HS-5 (cell line): ENCODE data around the gene PSENEN.
"Not testable (repeated sequence)": the region's sequence is repeated elsewhere in the genome, so short reads cannot be mapped to it uniquely, and the experiment has no call there.

Experiments
- DNase-seq: peaks from one replicate; pipeline ENCODE4 v3.0.0-alpha.2; 2012; ENCODE audit warnings: low read depth

PSENEN gene

DNA sequence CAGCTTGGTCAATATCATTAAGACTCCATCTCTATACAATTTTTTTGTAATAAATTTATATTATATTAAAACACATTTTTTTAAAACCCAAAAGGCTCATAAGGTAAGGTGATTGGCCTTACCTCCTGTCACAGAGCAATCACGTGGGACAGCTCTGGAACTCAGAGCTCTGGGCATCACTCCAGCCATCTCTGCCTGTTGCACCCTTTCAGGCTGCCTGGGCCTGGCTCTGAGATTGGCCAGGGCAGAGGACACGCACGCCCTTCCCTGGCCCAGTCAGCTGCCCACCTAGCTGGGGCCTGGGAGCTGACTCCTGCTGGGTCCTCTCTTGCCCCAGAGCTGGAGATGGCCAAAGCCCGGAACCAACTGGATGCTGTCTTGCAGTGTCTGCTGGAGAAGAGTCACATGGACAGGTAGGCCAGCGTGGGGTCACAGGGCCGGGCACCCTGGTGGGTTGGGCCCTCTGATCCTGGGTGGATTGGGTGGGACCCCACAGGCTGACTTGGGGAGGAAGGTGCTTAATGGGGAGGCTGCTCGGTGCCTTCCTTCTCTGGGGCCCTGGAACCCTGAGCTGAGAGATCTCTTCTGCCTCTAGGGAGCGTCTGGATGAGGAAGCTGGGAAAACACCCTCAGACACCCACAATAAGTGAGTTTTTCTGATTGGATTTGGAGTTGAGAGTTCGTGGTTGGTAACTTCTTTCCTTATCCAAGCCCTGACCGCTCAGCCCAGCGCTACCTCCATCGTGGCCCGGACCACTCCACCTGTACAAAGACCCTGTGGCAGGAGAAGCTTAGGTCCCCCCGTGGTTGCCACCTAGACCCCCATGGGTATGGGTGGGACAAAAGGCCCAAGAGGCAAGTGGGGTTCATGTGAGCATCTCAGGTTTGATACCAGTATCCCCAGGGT is 6.6 kb downstream of the PSENEN start:
- no peak for DNase-seq

DNA sequence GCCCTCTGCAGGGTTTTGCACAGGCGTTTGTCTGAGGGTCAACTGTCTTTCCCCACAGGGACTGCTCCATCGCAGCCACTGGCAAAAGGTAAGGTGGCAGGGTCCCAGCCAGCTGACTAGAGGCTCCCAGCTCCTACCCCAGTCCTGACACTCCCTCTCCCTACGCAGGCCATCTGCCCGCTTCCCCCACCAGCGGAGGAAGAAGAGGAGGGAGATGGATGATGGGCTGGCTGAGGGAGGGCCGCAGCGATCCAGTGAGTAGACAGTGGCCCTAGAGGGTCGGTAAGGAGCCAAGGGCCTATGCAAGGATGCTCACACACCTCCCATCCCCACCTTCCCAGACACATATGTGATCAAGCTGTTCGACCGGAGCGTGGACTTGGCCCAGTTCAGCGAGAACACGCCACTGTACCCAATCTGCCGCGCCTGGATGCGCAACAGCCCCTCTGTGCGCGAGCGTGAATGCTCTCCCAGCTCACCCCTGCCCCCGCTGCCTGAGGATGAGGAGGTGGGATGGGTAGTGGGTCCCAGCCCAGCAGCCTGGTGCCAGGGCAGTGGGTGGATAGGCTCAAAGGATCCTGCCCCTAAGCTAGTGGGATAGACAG is 7.4 kb downstream of the PSENEN start:
- DNase-seq = no peak

DNA sequence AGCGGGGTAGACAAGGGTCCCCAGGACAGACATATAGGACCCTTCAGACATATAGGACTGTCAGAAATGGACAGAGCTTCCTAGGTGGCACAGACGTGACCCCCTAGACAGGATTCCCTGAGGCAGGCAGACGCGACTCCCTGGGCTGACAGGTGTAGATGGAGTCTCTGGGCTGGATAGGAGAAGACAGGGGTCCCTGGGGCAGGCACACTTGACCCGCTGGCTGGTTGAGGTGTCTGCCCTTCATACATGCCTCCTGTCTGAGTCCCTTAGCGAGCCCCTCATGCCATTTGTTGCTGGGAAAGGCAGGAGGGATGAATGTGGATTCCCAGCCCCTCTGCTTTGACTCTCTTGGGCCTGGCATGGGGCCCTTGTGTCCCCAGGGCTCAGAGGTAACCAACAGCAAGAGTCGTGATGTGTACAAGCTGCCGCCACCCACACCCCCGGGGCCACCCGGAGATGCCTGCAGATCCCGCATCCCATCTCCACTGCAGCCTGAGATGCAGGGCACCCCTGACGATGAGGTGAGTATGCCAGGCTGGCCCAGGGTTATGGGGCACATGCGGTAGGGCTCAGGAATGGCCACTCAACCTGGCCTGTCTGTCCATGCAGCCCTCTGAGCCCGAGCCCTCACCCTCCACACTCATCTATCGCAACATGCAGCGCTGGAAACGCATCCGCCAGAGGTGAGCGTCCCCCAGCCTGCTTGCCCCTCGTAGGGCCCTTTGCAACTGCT is 8.4 kb downstream of the PSENEN start:
- DNase-seq = no peak

DNA sequence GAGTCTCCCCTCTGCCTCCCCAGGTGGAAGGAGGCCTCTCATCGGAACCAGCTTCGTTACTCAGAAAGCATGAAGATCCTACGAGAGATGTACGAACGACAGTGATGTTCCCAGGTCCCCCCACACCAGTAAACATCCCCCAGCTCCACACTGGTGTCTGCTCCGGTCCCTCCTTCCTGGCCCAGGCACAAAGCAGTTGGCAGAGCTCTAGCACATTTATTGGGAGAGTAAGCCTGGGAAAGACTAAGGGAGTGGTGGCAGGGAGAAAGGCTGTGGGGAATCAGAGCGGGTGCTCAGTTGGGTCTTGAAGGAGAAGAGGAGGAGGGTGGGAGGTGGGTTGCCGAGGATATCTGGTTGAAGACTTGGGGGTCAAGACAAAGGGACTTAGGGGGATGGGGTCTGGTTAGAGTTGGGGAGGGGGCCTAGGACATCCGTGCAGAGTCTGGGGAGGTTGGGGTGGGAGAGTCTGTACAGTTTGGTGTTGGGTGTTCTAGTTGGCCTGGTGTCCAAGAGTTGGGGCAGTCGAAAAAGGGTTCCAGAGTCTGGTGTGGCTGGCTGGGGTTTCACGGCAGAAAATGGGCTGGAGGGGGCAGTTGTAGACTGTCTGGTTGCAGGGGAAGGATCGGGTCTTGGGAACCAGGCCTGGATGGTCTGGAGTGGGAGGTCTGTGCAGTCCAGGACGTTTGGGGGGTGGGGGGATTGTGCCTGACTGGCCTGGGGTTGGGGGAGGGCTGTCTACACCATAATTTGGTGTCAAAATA is 9.1 kb downstream of the PSENEN start:
- DNase-seq = no peak

DNA sequence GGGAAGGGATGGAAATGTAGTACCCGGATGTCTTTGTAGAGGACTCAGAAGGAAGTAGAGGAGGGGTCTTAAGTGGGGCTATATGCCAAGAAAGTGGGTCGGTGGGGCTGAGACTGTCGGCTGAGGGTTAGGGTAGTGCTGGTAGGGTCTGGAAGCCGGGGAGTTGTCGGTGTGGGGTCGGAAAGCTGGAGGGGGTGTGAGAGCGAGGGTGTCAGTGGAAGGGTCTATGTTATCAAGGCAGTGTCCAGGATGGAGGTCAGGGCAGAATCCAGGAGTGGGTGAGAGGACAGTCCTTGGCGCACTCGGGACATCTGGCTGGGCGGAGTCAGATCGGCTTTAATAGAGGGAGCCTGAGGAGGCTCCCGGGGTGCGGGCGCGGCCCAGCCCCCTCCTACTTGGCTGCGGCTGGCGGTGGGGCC is 9.7 kb downstream of the PSENEN start:
- no peak for DNase-seq

DNA sequence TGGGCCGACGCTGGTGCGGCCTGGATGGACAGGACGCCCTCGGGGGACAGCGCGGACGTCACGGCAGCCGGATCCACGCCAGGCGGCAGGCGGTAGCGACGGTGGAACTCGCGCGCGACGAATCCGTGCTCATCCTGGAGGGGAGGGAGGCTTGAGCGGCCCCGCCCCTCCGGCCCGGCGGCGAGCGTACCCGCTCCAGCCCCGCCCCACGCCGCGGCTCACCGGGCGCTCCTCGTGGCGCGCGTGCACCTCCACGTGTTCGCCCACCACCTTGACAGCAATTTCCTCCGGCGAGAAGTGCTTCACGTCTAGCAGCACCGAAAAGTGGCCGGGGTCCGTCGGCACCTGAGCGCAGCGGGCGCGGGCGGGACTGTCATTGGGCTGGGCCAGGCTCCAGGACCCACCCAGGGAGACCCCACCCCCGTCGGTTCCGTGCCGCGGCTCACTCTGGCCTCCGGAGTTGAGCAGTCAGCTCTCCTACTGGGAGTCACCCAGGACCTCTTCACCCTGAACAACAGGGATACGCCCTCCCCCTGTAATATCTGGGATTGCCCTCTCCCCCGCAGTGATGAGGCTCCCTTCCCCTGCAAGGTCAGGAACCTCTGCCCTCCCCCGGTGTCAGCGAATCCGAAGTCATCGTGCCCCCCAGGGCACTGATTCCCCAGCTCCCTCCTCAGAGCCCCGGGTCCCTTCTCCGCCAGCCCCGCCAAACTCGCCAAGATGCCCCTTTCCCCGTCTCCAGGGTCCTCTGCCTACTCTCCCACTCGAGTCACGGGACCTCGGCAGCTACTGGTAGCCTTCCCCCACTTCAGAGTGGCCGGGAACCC is 10.3 kb downstream of the PSENEN start:
- DNase-seq = no peak

DNA sequence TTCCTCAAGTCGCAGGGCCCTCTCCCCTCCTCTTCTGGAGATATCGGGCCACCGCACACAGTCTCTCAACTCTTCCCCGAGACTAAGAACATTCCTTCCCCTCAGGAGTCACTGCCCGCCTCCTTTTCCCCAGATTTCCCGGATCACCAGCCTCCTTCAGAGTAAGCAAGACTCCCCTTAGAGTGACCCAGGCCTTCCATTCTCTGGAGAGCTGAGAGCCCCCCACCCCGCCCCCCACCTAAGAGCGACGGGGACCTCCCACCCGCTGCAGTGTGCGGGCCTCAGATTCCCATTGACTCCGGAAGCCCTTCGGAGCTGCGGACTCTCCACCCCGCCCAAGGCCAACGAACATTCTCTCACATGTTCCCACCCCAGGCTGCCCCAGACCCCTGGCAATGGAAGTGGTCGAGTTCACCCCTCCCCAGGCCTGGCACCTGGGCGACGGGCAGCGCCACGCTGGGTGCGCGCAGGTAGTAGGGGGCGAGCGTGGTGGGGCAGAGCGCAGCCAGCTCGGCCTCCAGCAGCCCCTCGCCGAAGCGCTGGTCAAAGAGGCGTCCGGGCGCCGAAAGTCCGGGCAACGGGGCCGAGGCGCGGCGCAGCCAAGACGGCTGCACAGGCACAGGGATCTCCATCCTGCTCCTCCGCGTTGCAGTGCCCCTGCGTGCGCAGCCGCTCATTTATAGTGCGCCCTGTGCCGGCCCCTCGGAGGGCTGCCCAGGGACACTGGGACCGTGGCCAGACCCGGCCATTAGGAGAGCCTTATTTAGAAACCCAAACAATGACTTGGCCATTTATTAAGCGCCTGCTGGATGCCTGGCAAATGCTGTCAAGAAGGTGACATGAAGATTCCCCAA is 11.2 kb downstream of the PSENEN start, which contains the start of gene HSPB6:
TSS of gene HSPB6 (minus strand) at position 653 of the 854 bp plus-strand sequence. CDS start at position 632, 21 bp downstream.
- no peak for DNase-seq

DNA sequence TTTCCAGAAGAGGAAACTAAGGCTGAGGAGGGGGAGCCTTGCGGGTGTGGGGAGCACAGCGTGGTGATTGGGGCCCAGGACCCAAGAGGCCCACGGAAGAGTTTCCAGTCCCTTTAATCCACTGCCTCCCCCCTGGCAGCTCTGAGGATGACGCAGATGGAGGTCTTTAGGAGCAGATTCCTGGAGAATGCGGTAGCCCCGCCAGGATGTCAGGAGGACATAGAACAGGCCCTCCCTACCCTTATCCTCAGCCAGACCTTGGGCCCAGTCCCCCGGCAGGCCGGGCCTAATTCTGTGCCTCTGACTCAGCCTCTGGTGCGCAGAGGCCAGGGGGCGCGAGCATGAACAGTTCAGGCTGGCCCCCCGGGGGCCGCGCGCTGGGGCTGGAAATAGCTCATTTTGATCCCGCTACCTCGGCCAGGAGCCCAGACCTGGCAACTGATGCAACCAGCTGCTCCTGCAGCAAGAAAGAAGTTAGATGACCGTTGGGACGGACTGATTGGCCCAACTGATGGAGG is 11.8 kb downstream of the PSENEN start:
- DNase-seq = peak; percentile 59

DNA sequence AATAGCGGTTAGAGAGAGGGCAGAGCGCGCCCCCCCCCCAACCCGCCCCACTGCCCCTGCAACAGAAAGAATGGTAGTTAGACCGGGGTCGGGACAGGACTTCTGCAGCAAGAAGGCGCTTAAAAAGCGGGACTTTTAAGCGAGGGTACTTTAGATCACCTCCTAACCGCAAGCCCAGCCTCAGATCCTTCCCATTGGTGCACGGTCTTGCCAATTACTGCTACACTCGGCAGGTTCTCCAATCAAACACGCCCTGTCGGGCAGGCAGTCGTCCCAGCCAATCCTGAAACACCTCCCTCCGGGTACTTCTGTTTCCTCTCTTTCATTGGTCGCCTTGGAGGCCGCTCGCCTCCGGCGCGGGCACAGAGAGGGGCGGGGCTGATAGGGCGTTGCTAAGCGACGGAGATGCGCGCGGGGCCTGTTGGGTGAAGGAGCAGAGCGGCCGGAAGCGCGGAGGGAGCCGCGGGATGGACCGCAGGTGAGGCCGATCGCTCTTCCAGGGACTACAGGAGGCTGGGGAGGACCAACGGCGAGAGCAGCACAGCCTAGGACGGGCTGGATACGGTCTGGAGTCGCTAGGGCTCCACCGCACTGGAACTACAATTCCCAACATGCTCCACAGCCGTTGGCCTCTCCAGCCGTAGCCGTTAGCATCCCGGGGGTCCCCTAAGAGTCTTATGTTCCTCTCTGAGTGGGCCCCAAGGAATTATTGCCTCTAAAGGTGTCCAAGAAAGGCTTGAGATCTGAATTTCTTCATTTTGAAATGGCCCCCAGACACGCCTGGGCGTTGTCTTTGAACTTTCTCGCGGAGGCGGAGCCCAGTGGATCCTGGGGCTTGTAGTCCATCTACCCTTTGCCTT is 12.5 kb downstream of the PSENEN start, which contains the start of gene PROSER3:
TSS of gene PROSER3 (plus strand) at position 428 of the 860 bp plus-strand sequence. CDS start at position 468, 40 bp downstream.
- DNase-seq = peak; percentile 98

DNA sequence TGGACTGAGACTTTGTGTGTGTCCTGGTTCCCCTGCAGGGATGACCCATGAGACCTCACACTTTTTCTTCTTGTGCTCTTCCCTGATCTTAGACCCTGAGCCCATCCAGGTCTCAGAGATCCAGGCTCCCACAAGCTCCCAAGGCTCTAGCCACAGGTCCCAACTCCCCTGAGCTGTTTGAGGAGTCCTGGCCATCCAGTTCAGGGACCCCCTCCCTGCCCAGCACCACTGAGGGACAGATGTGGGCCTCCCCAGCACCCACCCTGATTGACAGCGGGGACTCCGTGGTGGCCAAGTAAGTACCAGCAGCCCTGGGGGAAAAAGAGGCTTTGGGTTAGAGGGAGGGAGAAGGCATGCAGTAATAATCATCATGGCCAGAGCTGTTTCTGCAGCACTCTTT is 14.2 kb downstream of the PSENEN start:
- DNase-seq = no peak

DNA sequence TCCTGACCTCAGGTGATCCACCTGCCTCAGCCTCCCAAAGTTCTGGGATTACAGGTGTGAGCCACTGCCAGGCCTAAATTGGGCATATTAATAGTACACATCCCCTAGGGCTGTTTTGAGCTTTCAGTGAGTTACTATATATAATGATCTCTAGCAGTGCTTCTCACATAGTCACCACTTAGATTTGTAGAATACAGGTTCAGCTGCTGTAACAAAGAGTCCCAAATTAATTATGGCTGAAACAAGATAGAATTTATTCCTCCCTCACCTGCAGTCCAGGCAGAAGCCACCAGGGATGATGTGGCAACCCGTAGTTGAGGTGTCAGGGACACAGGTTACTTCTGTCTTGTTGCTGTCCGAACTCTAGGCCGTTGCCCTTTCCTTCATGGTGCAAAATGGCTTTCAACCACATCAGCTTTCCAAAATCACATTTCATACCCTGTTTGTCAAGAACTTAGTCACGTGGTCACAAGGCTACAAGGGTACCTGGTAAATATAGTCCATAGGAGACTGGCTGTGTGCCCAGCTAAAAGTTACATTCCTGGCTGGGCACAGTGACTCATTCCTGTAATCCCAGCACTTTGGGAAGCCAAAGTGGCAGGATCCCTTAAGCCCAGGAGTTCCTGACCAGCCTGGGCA is 15.4 kb downstream of the PSENEN start:
- DNase-seq = no peak

DNA sequence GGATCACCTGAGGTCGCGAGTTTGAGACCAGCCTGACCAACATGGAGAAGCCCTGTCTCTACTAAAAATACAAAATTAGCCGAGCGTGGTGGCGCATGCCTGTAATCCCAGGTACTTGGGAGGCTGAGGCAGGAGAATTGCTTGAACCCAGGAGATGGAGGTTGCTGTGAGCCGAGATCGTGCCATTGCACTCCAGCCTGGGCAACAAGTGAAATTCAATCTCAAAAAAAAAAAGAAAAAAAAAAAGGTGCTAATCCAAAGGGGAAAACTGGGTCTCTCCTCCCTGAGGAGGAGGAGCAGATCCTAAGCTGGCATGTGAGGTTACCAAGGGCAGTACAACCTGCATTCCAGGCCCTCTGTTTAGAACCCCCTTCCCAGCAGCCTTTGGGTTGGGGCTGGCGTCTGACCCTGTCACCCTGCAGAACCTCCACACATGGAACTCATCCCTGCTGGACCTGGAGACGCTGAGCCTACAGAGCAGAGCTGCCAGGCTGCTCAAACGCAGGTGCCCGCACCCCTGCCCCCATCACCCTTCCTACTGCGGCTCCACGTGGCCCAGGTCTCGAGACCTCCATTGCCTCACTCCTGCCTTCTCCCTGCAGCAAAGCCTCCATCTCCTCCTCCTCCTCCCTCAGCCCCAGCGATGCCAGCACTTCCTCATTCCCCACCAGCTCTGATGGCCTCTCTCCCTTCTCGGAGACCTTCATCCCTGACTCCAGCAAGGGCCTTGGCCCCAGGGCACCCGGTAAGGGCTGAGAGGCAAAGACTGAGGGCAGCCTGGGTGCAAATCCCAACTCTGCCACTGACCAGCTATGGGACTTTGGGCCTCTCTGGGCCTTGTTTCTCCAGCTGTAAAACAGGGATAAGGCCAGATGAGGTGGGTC is 19.2 kb downstream of the PSENEN start:
- DNase-seq = no peak

DNA sequence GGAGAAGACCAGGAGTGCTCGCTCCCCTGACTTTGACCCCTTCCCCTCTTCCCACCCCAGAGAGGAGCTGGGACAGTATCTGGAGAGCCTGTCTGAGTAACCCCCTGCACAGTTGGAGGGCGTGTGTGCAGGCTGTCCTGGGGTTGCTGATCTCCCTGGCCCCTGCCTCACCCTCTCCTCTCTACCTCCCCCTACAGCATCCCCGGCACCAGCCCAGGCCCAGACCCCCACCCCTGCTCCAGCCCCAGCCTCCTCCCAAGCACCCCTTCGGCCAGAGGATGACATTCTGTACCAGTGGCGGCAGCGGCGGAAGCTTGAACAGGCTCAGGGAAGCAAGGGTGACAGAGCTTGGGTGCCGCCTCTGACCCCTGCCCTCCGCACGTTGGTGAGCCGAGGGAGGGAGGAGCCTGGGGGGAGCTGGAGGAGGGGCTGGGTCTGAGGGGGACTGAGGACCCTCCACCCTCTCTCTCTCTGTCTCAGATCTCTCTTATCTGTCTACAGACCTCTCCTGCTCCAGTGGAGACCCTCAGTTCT is 21.2 kb downstream of the PSENEN start:
- DNase-seq = no peak

DNA sequence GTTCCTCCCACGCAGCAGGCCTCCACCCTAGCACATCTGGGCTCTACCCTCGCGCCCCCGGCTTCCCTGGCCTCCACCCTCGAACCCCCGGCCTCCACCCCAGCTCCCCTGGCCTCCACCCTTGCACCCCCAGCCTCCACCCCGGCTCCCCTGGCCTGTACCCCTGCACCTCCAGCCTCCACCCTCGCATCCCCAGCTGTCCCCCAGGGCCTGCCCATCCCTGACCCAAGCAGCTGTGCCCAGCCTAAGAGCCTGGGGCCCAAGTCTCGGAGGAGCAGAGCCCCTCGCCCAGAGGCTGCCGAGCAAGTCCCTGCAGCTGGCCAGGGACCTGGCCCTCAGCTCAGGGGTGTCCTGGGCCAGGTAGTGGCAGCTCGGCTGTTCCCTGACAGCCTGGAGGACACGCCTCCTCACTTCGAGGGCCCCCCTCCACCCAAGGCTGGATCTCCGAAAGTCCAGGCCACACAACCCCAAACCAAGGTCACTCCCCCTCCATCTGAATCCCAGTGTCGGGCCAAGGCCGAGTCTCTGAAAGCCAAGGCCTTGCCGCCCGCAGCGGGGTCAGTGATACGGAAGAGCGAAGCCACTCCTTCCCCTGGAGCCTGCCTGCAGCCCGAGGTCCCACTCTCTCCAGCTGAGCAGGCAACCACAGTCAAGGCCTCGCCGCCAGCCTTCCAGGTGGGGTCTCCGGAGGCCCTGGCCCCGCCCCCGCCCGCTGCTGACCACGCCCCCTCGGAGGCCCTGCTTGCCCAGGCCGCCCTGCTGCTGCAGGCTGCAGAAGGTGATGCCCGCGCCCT is 22.0 kb downstream of the PSENEN start:
- no peak for DNase-seq

DNA sequence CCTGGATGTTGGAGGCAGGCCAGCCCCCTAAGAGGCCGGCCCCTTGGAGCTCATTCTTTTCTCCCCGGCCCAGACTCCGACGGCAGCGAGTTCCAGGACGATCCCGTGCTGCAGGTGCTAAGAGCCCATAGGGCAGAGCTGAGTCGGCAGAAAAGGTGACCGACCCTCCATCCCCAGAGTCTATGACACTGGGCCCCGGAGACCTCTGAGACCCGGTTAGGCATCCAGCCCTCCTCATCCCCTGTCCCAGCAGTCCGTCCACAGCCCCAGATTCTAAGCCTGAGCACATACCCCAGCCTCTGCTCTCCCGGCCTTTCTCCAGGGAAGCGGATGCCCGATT is 22.6 kb downstream of the PSENEN start:
- no peak for DNase-seq

DNA sequence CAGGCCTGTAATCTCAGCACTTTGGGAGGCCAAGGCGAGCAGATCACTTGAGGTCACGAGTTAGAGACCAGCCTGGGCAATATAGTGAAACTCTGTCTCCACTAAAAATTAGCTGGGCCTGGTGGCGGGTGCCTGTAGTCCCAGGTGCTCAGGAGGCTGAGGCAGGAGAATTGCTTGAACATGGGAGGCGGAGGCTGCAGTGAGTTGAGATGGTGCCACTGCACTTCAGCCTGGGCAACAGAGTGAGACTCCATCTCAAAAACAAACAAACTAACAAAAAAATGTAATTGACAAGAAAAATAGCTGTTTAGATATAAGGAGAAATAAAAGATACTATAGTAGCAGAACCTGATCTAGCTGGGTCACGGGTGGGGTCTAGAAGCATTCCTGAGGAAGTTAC is 26.9 kb downstream of the PSENEN start:
- not testable (repeated sequence) for DNase-seq
